Activated naive CD4-positive, alpha-beta T cell treated with anti-CD3 and anti-CD28 coated beads, Interleukin-2, amount 50 U/mL, for 72 hours (primary cell): Measurements from ENCODE around the gene KDM7A. TPM values are rescaled to one million over a fixed set of nuclear protein-coding genes. Genes with fewer than 3 reads are reported as not detected.
"Not testable (repeated sequence)": the region's sequence is repeated elsewhere in the genome, so short reads cannot be mapped to it uniquely, and the experiment has no call there.

ENCODE experiments used
- ATAC-seq, 2 donors: fragments of 150-1000 bp; cut with Tn5 transposase; 2 replicates each; pipeline ENCODE4 v1.10.0; 2021; ENCODE audit warnings: mild to moderate bottlenecking in 2 of 2, moderate library complexity in 2 of 2
- DNase-seq, 2 donors: peaks; one replicate each; pipeline ENCODE4 v3.0.0; 2021 to 2022; ENCODE audit warnings: low spot score in 2 of 2
- H3K27ac Mint-ChIP-seq, 2 donors: one replicate each; pipeline ENCODE4 v1.8.0; 2022; ENCODE audit warnings: mild to moderate bottlenecking in 2 of 2, mixed read lengths in 2 of 2
- H3K36me3 Mint-ChIP-seq, 2 donors: one replicate each; pipeline ENCODE4 v1.8.0; 2022; ENCODE audit warnings: mixed read lengths in 2 of 2
- H3K9me3 Mint-ChIP-seq, 2 donors: one replicate each; pipeline ENCODE4 v1.8.0; 2022; ENCODE audit warnings: mixed read lengths in 2 of 2
- total RNA-seq, 2 donors: library from RNA; stranded (reverse); gene quantifications; one replicate each; pipeline ENCODE4 v1.2.3, GENCODE V29; 2022

The KDM7A gene
- total RNA-seq, 2 donors from 2014 or later, result 28.4 to 38.6 TPM

DNA sequence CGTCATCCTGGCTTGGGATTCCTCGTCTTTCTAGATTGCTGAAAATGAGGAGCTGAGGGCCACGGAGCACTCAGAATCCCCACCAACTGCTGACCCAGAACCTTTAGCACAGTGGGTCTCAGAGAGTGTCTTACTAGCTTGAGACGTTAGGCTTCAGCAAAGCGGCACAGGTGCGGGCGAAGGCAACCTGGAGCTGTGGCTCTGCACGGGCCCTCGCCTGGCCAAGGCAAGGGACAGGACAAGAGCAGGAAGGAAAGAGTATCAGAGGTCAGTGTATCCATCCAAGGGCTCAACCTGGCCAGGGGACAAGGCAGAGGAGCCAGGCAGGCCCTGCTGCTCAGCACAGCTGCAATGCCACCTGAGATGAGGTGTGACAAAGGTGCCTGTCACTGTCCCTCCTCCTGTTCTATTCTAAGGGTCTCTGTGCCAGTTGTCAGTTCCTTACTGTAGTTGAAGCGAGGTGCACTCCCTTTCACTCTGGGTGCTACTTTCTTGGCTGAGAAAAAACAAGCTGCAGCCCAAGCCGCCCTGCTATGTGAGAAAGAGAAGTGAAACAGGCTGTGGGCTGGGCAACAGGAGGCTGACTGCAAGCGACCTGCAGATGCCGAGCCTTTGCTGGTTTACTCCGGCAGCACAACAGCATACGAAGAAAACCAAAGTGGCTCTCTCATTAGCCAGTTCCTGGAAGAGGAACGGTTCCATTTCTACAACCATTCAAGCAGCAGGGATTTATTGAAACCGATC lies 33.3 kb upstream of the KDM7A start:
- Mint-ChIP-seq H3K36me3 (peaks cover 6 to 21% of the 10 kb centered on the region in 2 donors), H3K9me3 (peaks cover 8 to 11% of the 10 kb centered on the region in 2 donors), H3K27ac (peak overlapping the region; percentile 83 to 96)
- ATAC-seq (peak; percentile 50 to 65), DNase-seq (peak in 1 of 2 donors; percentile 62)

DNA sequence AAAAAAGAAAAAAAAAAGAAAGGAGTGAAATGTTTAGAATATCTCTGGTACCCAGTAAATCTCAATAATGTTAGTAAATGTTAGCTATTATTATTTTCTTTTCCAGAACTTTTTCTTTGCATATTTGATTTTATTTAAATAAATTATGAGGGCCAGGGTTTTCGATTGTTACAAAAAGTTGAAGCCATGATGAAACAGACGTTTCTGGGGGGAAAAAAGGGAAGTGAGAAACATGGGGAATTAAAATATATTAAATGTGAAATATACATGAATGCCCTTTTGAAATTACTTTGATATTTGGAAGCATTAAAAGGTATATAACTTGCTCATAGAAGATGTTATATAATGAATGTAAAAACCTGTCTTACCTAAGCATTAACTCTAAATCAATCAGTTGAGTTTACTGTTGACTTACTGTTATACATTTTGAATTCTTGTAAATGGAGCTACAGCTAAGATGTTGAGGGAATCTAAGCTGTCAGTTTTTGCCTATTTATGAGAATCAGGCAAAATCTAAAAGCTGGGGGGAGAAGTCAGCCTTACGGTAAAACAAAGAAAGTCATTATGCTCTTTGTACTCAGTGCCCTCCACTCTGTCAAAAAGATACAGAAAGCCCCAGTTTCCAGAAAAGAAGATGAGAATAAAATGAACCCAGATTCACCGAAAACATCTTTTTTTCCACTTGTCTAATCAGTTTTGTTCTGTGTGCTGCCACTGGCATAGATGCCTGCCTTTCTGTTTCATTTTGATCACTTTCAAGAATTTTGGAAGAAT lies 30.0 kb upstream of the KDM7A start:
- H3K9me3 Mint-ChIP-seq, result peaks cover 4 to 18% of the 10 kb centered on the region in 2 donors
- peak in 1 of 2 donors; percentile 67 for ATAC-seq
- peaks cover 0 to 20% of the 10 kb centered on the region in 2 donors for H3K36me3 Mint-ChIP-seq
- peak overlapping the region; percentile 13 to 92 for H3K27ac Mint-ChIP-seq
- no peak for DNase-seq

DNA sequence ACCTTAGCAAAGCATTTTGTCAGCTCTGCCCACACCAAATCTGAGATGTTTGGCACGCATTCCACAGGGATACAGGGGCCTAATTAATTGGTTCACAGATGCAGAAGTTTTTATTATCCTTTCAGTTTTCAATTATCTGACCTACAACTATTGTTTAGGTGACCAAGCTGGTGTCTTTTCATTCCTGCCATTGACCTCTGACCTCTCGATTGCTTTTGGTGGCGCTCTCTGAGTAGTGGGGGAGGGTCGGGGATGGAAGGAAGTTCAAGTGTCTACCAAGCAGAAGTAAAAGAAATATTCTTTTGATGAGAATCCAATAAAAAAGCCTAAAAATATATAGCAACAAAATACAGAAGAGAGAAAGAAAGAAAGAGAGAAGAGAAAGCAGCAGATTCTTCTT lies 28.8 kb upstream of the KDM7A start:
- Mint-ChIP-seq H3K36me3 (peaks cover 0 to 18% of the 10 kb centered on the region in 2 donors), H3K9me3 (peaks cover 4 to 21% of the 10 kb centered on the region in 2 donors), H3K27ac (peak overlapping the region in 1 of 2 donors; percentile 91)
- DNase-seq, result no peak
- ATAC-seq, result no peak

DNA sequence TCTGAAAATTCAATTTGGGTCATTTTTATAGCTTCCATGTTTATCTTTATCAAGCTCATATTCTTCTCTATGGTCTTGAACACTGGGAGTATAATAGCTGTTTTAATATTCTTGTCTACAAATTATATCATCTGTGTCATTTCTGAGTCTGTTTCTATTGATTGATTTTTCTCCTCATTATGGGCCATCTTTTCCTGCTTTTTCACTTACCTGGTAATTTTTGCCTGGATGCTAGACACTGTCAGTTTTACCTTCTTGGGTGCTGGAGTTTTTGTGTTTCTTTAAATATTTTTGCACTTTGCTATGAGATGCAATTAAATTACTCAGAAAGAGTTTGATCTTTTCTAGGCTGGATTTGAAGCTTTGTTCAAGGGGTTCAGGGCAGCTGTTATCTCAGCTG lies 26.8 kb upstream of the KDM7A start:
- ATAC-seq, result no peak
- Mint-ChIP-seq H3K36me3 (peaks cover 0 to 15% of the 10 kb centered on the region in 2 donors), H3K9me3 (peaks cover 4 to 21% of the 10 kb centered on the region in 2 donors), H3K27ac (no peak overlapping the region)
- DNase-seq, result no peak

DNA sequence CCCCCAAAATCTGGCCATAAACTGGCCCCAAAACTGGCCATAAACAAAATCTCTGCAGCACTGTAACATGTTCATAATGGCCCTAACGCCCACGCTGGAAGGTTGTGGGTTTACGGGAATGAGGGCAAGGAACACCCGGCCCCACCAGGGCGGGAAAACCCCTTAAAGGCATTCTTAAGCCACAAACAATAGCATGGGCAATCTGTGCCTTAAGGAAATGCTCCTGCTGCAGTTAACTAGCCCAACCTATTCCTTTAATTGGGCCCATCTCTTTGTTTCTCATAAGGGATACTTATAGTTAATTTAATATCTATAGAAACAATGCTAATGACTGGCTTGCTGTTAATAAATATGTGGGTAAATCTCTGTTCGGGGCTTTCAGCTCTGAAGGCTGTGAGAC lies 26.2 kb upstream of the KDM7A start:
- not testable (repeated sequence) for DNase-seq, H3K27ac Mint-ChIP-seq, ATAC-seq
- peaks cover 0 to 15% of the 10 kb centered on the region in 2 donors for H3K36me3 Mint-ChIP-seq
- peaks cover 4 to 21% of the 10 kb centered on the region in 2 donors for H3K9me3 Mint-ChIP-seq

GRCh38 chr7:140201393-140201792 lies 24.6 kb upstream of the KDM7A start:
- DNase-seq, result no peak
- Mint-ChIP-seq H3K36me3 (peaks cover 0 to 27% of the 10 kb centered on the region in 2 donors), H3K27ac (no peak overlapping the region), H3K9me3 (peaks cover 8 to 28% of the 10 kb centered on the region in 2 donors)
- no peak for ATAC-seq

DNA sequence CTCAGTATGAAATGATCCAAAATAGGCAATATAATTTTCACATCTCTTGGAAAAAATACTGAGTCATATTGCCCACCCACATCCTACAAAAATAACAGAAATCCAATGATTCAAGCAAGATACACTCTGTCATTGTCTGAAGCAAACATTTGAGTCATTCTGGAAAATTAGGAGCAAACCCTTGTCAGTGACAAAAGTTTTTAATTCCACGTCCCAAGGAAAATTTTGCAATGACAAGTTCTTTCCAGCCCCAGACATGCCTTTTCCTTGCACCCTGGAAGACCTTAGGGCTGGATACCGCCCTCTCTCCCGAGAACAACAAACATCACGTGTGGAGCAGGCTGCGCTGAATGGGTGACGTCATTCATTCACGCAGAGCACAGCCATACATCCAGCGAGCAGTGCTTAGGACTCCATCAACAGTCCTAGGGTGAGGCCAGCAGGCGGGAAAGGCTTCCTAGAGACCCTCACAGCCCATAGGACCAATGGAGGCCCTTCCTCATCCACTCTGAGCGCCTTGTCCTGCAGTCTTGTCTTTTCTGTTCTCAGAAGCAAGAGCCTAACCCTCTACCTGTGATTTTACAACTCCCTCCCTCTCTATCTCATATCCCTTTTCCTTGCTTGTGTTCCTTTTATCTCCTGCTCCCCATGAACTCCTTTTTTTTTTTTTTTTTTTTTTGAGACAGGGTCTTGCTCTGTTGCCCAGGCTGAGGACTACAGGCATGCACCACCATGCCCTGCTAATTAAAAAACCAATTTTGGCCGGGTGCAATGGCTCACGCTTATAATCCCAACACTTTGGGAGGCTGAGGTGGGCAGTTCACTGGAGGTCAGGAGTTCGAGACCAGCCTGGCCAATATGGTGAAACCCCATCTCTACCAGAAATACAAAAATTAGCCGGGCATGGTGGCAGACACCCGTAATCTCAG lies 23.5 kb upstream of the KDM7A start:
- ATAC-seq, result no peak
- Mint-ChIP-seq H3K27ac (peak overlapping the region in 1 of 2 donors; percentile 47), H3K36me3 (peaks cover 0 to 37% of the 10 kb centered on the region in 2 donors), H3K9me3 (peaks cover 11 to 34% of the 10 kb centered on the region in 2 donors)
- no peak for DNase-seq

- DNase-seq, result no peak
- Mint-ChIP-seq H3K36me3 (peaks cover 0 to 23% of the 10 kb centered on the region in 2 donors), H3K27ac (no peak overlapping the region), H3K9me3 (peaks cover 8 to 21% of the 10 kb centered on the region in 2 donors)
- ATAC-seq, result no peak
These were observed 21.2 kb upstream of the KDM7A start for GRCh38 chr7:140197938-140198337.

- no peak overlapping the region for H3K27ac Mint-ChIP-seq
- DNase-seq (no peak), ATAC-seq (no peak)
- peaks cover 8 to 21% of the 10 kb centered on the region in 2 donors for H3K9me3 Mint-ChIP-seq
- peaks cover 0 to 23% of the 10 kb centered on the region in 2 donors for H3K36me3 Mint-ChIP-seq
These were observed 20.6 kb upstream of the KDM7A start for GRCh38 chr7:140197218-140197890.

DNA sequence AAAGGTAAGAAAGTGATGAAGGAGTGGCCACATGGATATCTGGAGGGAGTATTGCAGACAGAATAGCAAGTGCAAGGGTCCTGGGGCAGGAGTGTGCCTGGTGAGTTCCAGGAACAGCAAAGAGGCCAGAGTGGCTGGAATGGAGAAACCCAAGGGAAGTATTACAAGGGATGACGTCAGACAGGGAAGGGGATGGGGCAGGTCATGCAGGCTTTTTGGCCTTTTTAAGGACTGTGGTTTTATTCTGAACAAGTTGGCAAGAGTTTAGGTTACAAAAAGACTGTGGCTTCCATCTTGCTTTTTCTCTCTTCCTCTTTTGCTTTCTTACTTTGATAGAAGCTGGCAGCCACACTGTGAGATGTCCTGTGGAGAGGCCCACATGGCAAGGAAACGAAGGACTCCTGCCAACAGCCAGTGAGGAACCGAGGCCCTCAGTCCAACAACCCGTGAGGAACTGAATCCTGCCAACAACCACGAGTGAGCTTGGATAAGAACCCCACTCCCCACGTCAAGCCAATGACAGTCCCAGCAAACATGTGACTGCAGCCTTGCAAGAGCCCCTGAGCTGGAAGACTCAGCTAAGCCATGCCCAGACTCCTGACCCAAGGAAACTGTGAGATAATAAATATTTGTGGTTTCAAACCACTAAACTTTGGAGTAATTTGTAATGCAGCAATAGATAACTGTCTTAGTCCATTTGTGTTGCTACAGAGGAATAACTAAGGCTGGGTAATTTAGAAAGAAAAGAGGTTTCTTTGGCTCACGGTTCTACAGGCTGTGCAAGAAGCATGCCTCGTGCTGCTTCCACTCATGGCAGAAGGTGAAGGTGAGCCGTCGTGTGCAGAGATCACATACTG lies 19.8 kb upstream of the KDM7A start:
- DNase-seq, result no peak
- peaks cover 8 to 14% of the 10 kb centered on the region in 2 donors for H3K9me3 Mint-ChIP-seq
- H3K36me3 Mint-ChIP-seq, result peaks cover 0 to 23% of the 10 kb centered on the region in 2 donors
- H3K27ac Mint-ChIP-seq, result peak overlapping the region in 1 of 2 donors; percentile 58
- ATAC-seq, result no peak

- Mint-ChIP-seq H3K36me3 (peaks cover 0 to 23% of the 10 kb centered on the region in 2 donors), H3K27ac (peak overlapping the region in 1 of 2 donors; percentile 77), H3K9me3 (peaks cover 8 to 13% of the 10 kb centered on the region in 2 donors)
- ATAC-seq, result peak in 1 of 2 donors; percentile 66
- DNase-seq, result no peak
These were observed 19.1 kb upstream of the KDM7A start for GRCh38 chr7:140195859-140196258.

- peaks cover 0 to 22% of the 10 kb centered on the region in 2 donors for H3K36me3 Mint-ChIP-seq
- H3K27ac Mint-ChIP-seq, result peak overlapping the region in 1 of 2 donors; percentile 45
- H3K9me3 Mint-ChIP-seq, result peaks cover 8 to 13% of the 10 kb centered on the region in 2 donors
- ATAC-seq (no peak), DNase-seq (no peak)
These were observed 15.8 kb upstream of the KDM7A start for GRCh38 chr7:140192620-140193019.

GRCh38 chr7:140192176-140192575 lies 15.4 kb upstream of the KDM7A start:
- Mint-ChIP-seq H3K36me3 (peaks cover 0 to 18% of the 10 kb centered on the region in 2 donors), H3K27ac (no peak overlapping the region), H3K9me3 (peaks cover 8 to 13% of the 10 kb centered on the region in 2 donors)
- no peak for ATAC-seq
- DNase-seq, result no peak

DNA sequence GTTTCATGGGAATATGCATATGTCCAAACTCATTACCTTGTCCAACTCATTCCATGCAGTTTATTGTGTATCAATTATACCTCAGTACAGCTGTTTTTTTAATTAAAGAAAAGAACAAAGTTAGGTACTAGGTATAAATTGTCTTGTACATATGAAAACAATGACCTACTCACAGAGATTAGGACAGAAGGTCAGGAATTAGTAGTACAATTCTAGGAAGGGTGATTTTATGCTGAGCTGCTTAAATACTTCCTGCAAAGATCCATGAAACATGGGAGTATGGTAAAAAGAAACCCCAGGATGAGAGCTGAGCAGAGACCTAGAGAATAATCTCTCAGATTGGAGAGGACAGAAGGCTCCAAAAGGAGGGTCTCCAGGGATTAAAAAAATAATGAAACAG lies 13.8 kb upstream of the KDM7A start:
- no peak for ATAC-seq
- no peak for DNase-seq
- Mint-ChIP-seq H3K27ac (no peak overlapping the region), H3K36me3 (peaks cover 0 to 2% of the 10 kb centered on the region in 2 donors), H3K9me3 (no peaks in the 10 kb centered on the region)

- Mint-ChIP-seq H3K9me3 (no peaks in the 10 kb centered on the region), H3K27ac (no peak overlapping the region), H3K36me3 (no peaks in the 10 kb centered on the region)
- ATAC-seq, result no peak
- DNase-seq, result no peak
These were observed 13.1 kb upstream of the KDM7A start for GRCh38 chr7:140189917-140190316.
